ENCODE measurements around the gene PRR13. TPM values are rescaled to one million over a fixed set of nuclear protein-coding genes. Genes with fewer than 3 reads are reported as not detected.

PRR13 gene
- total RNA-seq, 2 experiments from 2014 or later = 83.9 to 230 TPM

- Histone ChIP-seq H3K36me3 (ENCODE audit: insufficient read depth, low read length) (no peaks in the 10 kb centered on the region), H3K79me2 (ENCODE audit: insufficient read depth, low read depth, low read length) (no peaks in the 10 kb centered on the region), H3K4me3 (ENCODE audit: low read depth, low read length, poor library complexity, severe bottlenecking) (no peak overlapping the region), H3K27ac (ENCODE audit: low read depth, low read length, poor library complexity, severe bottlenecking) (no peak overlapping the region), H3K4me1 (ENCODE audit: insufficient read depth, low read length, poor library complexity, severe bottlenecking) (peaks cover 4% of the 10 kb centered on the region), H4K20me1 (ENCODE audit: insufficient read depth, low read length) (no peaks in the 10 kb centered on the region), H3K9me3 (ENCODE audit: low read length) (no peaks in the 10 kb centered on the region), H2AFZ (ENCODE audit: low read length) (no peak overlapping the region), H3K9me2 (ENCODE audit: insufficient read depth, low read length) (no peaks in the 10 kb centered on the region), H3K4me2 (ENCODE audit: low read length) (no peak overlapping the region)
- DNase-seq (ENCODE audit: low spot score) = no peak
- no peak for TF ChIP-seq CTCF (conservative IDR thresholded peaks at IDR 0.05; ENCODE audit: low read length)
- TF ChIP-seq EZH2phosphoT487 (IDR thresholded peaks at IDR 0.05; ENCODE audit: borderline replicate concordance, low read depth, low read length) = no peak
- BruUV-seq (replicated peaks) = no TSS peak
- ChIA-PET POLR2A (interaction anchor here (0.7 to 0.8 kb wide), 2 partner anchors 12 to 14 kb away, joined by 3 read pairs; no protein-coding TSS in a partner anchor), CTCF (ENCODE audit: unreplicated experiment) (interaction anchor here (1.2 kb wide), 1 partner anchor 73 kb away, joined by 3 read pairs; no protein-coding TSS in a partner anchor)
- intact Hi-C loops (cut with micrococcal nuclease; ENCODE audit: unreplicated experiment) = no loop called here
These were observed 15.9 kb upstream of the PRR13 start for GRCh38 chr12:53425515-53426150.

- H3K4me1 ChIP-seq (ENCODE audit: insufficient read depth, low read length, poor library complexity, severe bottlenecking) = peaks cover 2% of the 10 kb centered on the region
- POLR2A ChIA-PET = interaction anchor here (0.6 to 1.3 kb wide), 2 partner anchors 73 to 248 kb away, joined by 3 read pairs; no protein-coding TSS in a partner anchor
- no peaks in the 10 kb centered on the region for H3K9me3 ChIP-seq (ENCODE audit: low read length)
- no TSS peak for BruUV-seq (replicated peaks)
- TF ChIP-seq EZH2phosphoT487 (IDR thresholded peaks at IDR 0.05; ENCODE audit: borderline replicate concordance, low read depth, low read length) (no peak), CTCF (conservative IDR thresholded peaks at IDR 0.05; ENCODE audit: low read length) (no peak)
- no peak overlapping the region for H2AFZ ChIP-seq (ENCODE audit: low read length)
- intact Hi-C loops (cut with micrococcal nuclease; ENCODE audit: unreplicated experiment) = no loop called here
- H3K4me3 ChIP-seq (ENCODE audit: low read depth, low read length, poor library complexity, severe bottlenecking) = no peak overlapping the region
- no peak overlapping the region for H3K27ac ChIP-seq (ENCODE audit: low read depth, low read length, poor library complexity, severe bottlenecking)
- no peaks in the 10 kb centered on the region for H3K79me2 ChIP-seq (ENCODE audit: insufficient read depth, low read depth, low read length)
- H3K4me2 ChIP-seq (ENCODE audit: low read length) = no peak overlapping the region
- no peaks in the 10 kb centered on the region for H3K36me3 ChIP-seq (ENCODE audit: insufficient read depth, low read length)
- DNase-seq (ENCODE audit: low spot score) = no peak
- no peaks in the 10 kb centered on the region for H4K20me1 ChIP-seq (ENCODE audit: insufficient read depth, low read length)
- CTCF ChIA-PET (ENCODE audit: unreplicated experiment) = no interaction called here
- no peaks in the 10 kb centered on the region for H3K9me2 ChIP-seq (ENCODE audit: insufficient read depth, low read length)
These were observed 13.5 kb upstream of the PRR13 start for GRCh38 chr12:53427905-53428594.

GRCh38 chr12:53428741-53429140, 12.8 kb upstream of the PRR13 start:
- POLR2A ChIA-PET = no interaction called here
- Histone ChIP-seq H3K4me2 (ENCODE audit: low read length) (no peak overlapping the region), H3K4me1 (ENCODE audit: insufficient read depth, low read length, poor library complexity, severe bottlenecking) (peaks cover 4% of the 10 kb centered on the region), H3K79me2 (ENCODE audit: insufficient read depth, low read depth, low read length) (no peaks in the 10 kb centered on the region), H3K4me3 (ENCODE audit: low read depth, low read length, poor library complexity, severe bottlenecking) (no peak overlapping the region), H4K20me1 (ENCODE audit: insufficient read depth, low read length) (no peaks in the 10 kb centered on the region), H3K36me3 (ENCODE audit: insufficient read depth, low read length) (no peaks in the 10 kb centered on the region), H3K27ac (ENCODE audit: low read depth, low read length, poor library complexity, severe bottlenecking) (no peak overlapping the region), H3K9me2 (ENCODE audit: insufficient read depth, low read length) (no peaks in the 10 kb centered on the region), H3K9me3 (ENCODE audit: low read length) (no peaks in the 10 kb centered on the region), H2AFZ (ENCODE audit: low read length) (no peak overlapping the region)
- TF ChIP-seq CTCF (conservative IDR thresholded peaks at IDR 0.05; ENCODE audit: low read length) (no peak), EZH2phosphoT487 (IDR thresholded peaks at IDR 0.05; ENCODE audit: borderline replicate concordance, low read depth, low read length) (no peak)
- no TSS peak for BruUV-seq (replicated peaks)
- intact Hi-C loops (cut with micrococcal nuclease; ENCODE audit: unreplicated experiment) = no loop called here
- CTCF ChIA-PET (ENCODE audit: unreplicated experiment) = no interaction called here
- DNase-seq (ENCODE audit: low spot score) = no peak
